Measurements from ENCODE around the gene BLCAP. TPM values are rescaled to one million over a fixed set of nuclear protein-coding genes. Genes with fewer than 3 reads are reported as not detected.

The BLCAP gene
- polyA plus RNA-seq, 1 donor from 2014 or later, result 112 TPM

DNA sequence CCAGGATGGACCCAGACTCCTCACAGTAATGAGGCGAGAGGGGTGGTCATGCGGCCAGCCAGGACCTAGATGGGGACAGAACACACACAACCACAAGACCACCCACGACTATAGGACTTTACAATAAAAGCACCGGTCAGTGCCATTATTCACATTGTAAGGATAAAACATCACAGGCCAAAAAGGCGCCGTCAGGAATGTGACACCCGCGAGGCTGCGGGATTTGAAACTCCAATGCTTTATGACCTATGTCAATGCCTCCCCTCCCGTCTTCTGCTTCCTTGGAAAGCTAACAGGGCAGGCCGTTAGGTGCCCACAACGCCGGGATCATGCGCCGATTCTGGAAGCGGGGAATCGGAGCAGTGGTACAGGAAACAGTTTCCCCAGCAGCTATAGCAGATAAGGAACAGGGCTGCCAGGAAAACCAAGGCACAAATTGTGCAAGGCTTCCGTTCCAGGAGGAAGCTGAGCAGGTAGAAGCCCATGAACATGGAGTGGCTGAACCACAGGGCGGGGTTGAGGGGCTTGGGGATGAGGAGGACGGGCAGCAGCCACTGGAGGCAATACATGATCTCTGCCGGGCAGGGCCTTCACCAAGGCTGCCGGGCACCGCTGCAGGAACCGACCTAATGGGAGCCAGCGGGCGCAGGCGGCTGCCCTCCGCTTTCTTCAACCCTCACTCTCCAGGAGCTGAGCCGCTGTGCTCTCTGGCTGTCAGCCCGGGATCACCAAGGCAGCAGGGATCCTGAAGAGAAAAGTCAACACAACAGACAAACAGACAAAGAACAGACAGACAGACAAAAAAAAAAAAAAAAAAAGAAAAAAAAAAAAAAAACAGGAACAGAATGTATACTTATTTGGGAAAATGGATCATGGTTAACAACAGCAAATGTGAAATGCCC is 8.8 kb downstream of the BLCAP start:
- H3K36me3 Mint-ChIP-seq, result peaks cover 4% of the 10 kb centered on the region
- H3K9me3 Mint-ChIP-seq, result no peaks in the 10 kb centered on the region
- H3K4me1 Mint-ChIP-seq, result peaks cover 6 to 26% (median 15%) of the 10 kb centered on the region in 3 donors
- no peak overlapping the region for H3K4me3 Mint-ChIP-seq
- H3K27ac Mint-ChIP-seq, result peak overlapping the region in 1 of 3 donors; percentile 53
- H3K27me3 Mint-ChIP-seq, result no peaks in the 10 kb centered on the region

DNA sequence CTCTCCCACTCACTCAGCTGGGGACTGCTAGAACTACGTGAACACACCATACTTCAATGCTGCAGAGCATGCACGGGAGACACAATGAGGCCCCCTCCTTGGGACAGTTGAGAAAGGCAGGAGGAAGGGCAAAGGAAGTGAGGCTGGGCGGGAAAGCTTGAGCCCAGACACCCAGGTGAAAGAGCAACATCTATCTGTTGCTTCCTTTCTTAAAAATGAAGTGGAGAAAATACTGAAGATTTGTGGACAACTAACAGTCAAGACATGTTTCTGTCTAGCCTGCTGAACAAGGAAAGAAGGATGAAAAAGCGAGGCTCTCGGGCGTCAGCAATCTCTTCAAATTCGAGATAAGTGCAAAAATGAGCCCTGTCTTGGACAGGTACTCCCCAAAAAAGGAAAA is 9.6 kb downstream of the BLCAP start:
- Mint-ChIP-seq H3K4me3 (no peak overlapping the region), H3K36me3 (peaks cover 4% of the 10 kb centered on the region)

DNA sequence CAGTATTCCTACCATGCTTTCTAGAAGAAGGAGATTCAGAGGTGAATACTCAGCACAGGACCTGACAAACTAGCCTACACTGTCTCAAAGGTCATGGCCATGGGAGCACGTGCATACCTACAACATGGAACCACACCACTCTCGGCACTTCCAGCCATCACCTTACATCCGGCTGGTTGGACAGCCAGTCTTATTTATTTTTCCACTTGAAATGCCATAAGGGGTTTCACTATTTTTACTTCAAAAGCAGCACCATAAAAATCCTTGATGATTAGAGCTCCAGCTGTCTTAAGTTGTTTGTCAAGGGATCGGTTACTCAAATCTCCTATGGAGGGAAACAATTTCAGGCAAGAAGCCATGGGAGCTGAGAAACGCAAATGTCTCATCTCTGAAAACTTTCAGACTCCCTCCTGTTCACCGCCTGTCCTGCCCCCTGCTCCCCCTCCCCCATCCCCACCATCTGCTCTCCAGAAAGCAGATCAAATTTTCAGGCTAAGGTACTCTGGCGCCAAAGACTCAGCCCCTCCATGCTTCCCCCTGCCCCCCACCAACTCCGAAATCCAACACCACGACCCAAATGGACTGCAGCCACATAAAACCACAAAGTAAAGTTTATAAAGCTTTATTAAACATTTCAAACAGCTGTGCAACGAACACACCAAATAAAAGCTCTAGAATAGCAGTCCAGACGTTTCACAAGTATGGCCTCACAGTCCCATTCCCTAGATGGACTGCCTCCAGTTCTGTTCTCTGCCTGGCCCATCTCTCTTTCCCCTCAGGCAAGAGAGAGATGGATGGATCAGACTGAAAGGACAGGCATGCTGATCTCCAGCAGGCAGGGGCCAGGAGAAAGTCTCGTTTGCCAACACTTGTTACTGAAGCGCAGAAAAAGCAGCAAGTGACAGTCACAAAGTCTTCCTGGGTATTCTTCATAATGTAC is 10.6 kb downstream of the BLCAP start:
- Mint-ChIP-seq H3K4me3 (no peak overlapping the region), H3K36me3 (peaks cover 4% of the 10 kb centered on the region), H3K9me3 (no peaks in the 10 kb centered on the region), H3K27me3 (no peaks in the 10 kb centered on the region), H3K4me1 (peaks cover 6 to 18% (median 9%) of the 10 kb centered on the region in 3 donors), H3K27ac (no peak overlapping the region)

More for the DNA sequence above, 9.6 kb downstream of the BLCAP start:
- peaks cover 6 to 20% (median 9%) of the 10 kb centered on the region in 3 donors for H3K4me1 Mint-ChIP-seq
- no peaks in the 10 kb centered on the region for H3K27me3 Mint-ChIP-seq
- no peak overlapping the region for H3K27ac Mint-ChIP-seq
- H3K9me3 Mint-ChIP-seq, result no peaks in the 10 kb centered on the region

DNA sequence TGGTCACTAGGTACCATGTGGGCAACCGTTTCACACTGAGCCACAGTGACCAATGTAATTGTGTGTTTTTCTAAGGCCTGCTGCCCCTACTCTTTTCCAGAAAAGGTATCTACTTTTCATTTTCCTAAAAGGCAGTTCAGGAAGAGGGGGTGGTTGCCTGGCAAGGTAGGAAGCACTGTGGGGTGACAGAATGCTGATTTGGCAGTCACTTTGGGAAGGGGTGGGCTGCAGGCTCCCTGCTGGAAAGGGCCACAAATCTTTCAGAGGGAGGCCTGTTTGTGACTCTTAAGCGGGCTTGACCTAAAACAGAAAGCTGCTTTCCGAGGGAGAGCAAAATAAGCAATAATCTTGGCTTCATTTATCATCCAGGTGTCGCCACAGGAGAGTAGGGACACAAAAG is 11.8 kb downstream of the BLCAP start:
- Mint-ChIP-seq H3K4me1 (peaks cover 6 to 16% (median 9%) of the 10 kb centered on the region in 3 donors), H3K9me3 (no peaks in the 10 kb centered on the region), H3K27ac (no peak overlapping the region), H3K4me3 (no peak overlapping the region), H3K27me3 (no peaks in the 10 kb centered on the region), H3K36me3 (peaks cover 8% of the 10 kb centered on the region)

DNA sequence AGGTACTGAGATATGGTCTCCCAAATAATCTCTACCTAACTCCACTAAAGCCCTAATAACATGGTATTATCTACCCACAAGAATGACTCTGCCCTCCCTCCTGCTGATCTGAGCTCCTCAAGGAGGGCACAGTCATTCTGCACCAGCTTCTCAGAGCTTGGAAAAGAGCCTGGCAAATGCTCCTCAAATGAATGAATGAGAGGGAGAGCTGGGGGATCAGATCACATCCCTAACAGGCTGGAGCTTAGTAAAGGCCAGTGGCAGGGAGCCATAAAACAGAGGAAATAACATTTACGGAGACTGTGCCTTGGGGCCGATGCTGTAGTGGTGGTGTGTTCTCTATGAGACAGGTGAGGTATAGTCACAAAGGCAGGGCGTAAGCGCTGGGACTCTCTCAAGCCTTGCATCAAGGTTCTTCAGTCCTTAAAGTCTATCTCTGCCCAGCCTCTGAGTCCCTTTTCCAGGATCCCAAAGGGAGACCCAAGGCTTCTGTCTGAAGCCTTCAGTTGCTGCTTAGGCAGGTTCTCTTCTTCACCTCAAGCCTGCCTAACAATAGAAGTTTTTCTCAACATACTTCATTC is 13.8 kb downstream of the BLCAP start:
- H3K4me3 Mint-ChIP-seq, result no peak overlapping the region
- H3K27ac Mint-ChIP-seq, result no peak overlapping the region
- peaks cover 8% of the 10 kb centered on the region for H3K36me3 Mint-ChIP-seq

DNA sequence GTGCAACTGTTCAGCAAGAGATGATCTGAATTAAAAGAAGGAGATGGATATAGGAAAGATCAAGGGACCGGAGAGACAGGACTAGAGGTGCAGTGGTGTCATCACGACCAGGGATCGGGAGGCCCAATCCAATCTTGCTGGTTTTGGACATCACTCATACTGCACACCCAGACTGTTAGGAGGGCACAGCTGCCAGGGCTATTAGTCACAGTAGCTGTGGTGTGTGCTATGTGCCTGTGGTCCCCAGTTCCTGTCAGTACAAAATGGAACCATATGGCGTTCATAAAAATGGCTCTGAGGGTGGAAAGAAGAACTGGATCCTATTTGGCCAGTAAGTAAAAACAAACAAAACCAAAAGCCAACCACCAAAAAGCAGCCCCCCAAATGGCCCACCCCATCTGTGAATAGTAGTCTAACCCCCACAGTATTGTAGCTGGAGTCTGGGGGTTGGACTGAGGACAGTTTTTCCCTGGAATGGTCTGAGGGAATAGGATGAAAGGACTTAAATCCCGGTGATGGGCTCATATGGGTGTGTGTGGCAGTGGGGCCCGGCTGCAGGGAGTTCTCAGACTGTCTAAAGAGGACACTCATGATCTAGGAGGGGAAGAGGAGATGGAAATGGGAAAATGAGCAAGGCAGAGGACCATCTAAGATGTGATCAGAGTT is 15.9 kb downstream of the BLCAP start:
- Mint-ChIP-seq H3K27me3 (no peaks in the 10 kb centered on the region), H3K4me3 (no peak overlapping the region), H3K9me3 (no peaks in the 10 kb centered on the region), H3K36me3 (peaks cover 8% of the 10 kb centered on the region), H3K4me1 (peaks cover 0 to 9% (median 3%) of the 10 kb centered on the region in 3 donors), H3K27ac (peak overlapping the region in 1 of 3 donors; percentile 86)

More for the DNA sequence above, 13.8 kb downstream of the BLCAP start:
- Mint-ChIP-seq H3K27me3 (no peaks in the 10 kb centered on the region), H3K9me3 (no peaks in the 10 kb centered on the region), H3K4me1 (peaks cover 0 to 15% (median 3%) of the 10 kb centered on the region in 3 donors)

DNA sequence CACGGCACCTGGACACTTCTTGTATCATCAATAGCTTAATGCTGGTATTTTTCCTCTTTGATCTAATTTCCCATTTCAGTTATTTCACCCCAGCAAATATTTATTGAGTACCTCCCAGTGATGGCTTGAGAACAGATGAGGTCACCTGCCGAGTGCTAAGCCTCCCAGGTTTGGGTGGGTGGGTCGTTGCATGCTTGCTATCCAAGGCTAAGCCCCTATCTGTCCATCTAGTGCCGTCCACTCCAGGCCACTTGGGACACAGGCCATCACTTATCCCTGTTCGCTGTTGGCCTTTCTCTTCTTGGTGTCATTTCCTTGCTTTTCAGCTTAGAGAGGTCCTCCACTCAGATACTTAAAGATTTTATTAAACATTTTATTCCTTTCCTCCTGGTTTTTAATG is 17.4 kb downstream of the BLCAP start:
- H3K36me3 Mint-ChIP-seq, result peaks cover 8% of the 10 kb centered on the region
- H3K4me1 Mint-ChIP-seq, result peaks cover 0 to 4% (median 3%) of the 10 kb centered on the region in 3 donors
- no peak overlapping the region for H3K27ac Mint-ChIP-seq
- no peaks in the 10 kb centered on the region for H3K27me3 Mint-ChIP-seq
- H3K4me3 Mint-ChIP-seq, result no peak overlapping the region
- H3K9me3 Mint-ChIP-seq, result no peaks in the 10 kb centered on the region

DNA sequence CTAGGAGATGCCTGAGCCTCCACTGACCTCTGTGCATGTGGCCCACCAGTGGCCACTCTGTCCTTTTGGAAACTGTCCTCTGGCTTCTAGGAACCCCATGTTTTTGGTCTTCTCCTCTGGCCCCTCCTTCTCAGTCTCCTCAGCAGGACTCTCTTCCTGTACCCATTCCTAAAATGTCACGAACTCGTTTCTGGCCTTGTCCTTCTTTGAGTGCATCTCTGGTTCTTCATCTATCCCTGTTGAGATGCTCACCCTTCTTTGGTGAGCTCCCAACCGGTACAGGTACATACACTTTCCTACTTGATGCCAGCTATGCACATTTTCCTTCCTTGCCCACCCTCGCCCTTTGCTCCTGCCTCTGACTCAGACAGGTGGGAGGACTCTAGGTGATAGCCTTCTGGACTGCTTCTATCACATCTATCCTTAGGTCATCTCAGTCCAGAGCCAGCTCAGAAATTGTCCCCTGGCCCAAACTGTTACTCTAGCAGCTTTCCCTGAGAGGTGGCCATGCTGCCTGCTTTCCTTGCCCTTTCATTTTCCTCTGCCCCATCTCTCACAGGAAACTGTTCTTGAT is 21.4 kb downstream of the BLCAP start:
- Mint-ChIP-seq H3K4me1 (peaks cover 1 to 3% (median 2%) of the 10 kb centered on the region in 3 donors), H3K4me3 (no peak overlapping the region), H3K27ac (no peak overlapping the region), H3K36me3 (peaks cover 11% of the 10 kb centered on the region), H3K27me3 (no peaks in the 10 kb centered on the region), H3K9me3 (no peaks in the 10 kb centered on the region)

DNA sequence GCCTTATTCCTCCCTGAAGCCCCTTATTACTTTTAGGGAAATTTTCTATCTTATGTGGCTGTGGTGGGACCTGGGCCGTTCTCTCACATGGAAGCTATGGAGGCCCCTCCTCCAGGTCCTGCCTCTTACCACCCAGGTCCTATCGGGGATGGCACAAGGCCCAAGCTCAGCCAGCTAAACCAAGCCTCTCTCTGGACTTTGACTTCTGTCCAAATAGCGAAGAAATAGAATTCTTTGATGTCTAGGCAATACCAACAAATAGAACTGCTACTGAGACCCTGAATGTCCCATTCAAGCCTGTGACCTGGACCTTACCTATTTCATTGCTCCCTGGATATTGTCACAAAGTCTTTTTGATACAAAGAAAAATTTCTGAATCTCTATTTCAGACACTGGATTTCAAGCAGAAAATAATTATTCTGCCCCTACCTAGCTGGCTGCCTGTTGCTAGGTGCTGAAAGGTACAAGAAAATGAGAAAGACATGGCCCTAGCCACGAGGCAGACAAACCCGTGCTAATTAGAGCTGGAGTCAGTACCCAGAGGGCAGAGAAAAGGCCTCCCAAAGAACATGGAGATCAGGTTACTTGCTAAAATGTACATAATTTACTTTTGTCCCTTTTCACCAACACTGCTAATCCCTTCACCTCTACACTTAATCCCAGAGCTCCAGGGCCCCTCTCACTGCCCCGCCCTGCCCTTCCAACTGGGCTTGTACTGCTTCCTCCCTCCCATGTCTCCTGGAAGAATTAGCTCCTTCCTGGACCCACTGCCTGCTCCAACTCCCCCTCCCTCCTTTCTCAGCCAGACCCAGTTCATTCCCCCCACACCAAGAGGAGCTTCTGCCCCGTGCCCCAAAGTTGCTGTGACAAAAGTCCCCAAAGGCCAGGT is 22.2 kb downstream of the BLCAP start:
- no peaks in the 10 kb centered on the region for H3K9me3 Mint-ChIP-seq
- H3K36me3 Mint-ChIP-seq, result peaks cover 6% of the 10 kb centered on the region
- H3K4me3 Mint-ChIP-seq, result no peak overlapping the region
- no peaks in the 10 kb centered on the region for H3K27me3 Mint-ChIP-seq
- H3K4me1 Mint-ChIP-seq, result peaks cover 1 to 3% (median 2%) of the 10 kb centered on the region in 3 donors
- no peak overlapping the region for H3K27ac Mint-ChIP-seq

DNA sequence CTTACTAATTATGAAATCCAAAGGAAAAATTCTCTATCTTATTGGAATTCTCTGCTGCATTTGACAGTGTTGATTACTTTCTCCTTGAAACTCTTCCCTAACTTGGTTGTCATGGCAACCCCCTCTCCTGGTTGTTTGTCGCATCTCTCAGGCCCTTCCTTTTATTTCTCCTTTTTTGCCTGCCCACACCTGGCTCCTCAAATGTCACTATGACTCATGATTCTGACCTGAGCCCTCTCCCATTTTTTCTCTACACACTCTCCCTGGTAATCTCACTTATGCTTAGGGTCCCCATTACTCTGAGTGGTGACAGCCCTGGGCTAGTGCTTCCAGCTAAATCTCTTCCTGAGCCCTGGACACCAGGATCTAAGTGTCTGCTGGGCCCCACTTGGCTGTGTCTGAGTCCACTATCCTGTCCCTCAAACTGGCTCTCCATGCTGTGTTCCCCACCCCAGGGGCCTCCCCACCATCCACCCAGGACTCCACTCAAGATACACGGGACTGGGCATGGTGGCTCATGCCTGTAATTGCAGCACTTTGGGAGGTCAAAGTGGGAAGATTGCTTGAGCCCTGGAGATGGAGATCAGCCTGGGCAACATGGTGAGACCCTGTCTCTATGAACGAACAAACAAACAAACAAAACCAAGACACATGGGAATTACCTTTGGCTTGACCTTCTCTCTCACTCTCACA is 23.1 kb downstream of the BLCAP start:
- Mint-ChIP-seq H3K36me3 (peaks cover 5% of the 10 kb centered on the region), H3K4me3 (no peak overlapping the region), H3K27me3 (no peaks in the 10 kb centered on the region), H3K27ac (no peak overlapping the region), H3K9me3 (no peaks in the 10 kb centered on the region), H3K4me1 (peaks cover 1 to 3% (median 2%) of the 10 kb centered on the region in 3 donors)

DNA sequence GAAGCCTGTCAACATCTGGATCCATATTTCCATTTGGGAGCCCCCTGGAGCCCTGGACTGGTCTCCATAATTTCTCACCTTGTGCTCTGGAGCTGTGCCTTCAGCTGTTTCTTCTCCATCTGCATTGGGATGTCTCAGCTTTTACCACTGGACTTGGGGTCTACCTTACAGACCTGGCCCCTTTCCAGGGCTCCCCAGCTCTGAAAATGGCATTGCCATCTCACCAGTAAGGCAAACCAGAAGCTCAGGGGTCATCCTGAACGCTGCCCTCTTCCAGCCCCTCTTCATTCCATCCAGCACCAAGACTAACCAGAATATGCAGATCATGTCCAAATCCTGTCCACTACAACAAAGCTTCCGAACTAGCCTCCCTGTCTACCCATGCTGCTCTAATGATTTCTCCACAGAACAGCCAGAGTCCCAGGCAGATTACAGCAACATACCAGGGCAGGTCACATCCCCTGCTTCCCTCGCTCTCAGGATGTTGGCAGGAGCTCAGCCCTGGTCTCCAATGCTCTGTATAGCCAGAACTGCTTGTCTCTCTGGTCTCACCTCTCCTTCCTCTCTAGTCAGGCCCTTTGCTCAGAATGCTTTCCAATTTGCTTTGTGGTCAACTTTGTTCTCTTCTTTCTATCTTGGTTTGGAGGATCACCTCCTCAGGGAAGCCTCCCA is 24.3 kb downstream of the BLCAP start:
- Mint-ChIP-seq H3K4me1 (peaks cover 0 to 4% (median 3%) of the 10 kb centered on the region in 3 donors), H3K27me3 (no peaks in the 10 kb centered on the region), H3K9me3 (no peaks in the 10 kb centered on the region), H3K4me3 (no peak overlapping the region), H3K27ac (no peak overlapping the region), H3K36me3 (peaks cover 5% of the 10 kb centered on the region)

DNA sequence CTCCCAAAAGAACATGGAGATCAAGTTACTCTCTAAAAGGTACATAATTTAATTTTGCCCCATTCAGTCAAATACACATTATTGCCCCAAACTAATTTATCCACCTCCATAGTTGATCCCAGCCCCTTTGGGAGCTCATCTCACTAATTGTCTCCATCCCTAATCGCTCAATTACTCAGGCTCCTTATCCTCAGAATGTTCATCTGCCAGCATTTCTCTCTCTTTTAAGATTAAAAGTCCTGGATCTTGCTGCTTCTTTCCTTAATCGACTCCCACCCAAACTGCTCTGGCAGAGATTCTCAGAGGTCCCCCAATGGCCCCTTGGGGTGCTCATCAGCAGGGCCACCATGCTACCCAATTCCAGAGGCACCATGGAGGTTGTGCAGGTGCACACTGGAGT is 25.0 kb downstream of the BLCAP start:
- Mint-ChIP-seq H3K27me3 (no peaks in the 10 kb centered on the region), H3K27ac (no peak overlapping the region), H3K4me3 (no peak overlapping the region), H3K4me1 (peaks cover 0 to 4% (median 3%) of the 10 kb centered on the region in 3 donors), H3K9me3 (no peaks in the 10 kb centered on the region), H3K36me3 (peaks cover 5% of the 10 kb centered on the region)
